HCT116 (cell line): ENCODE results near the gene NPC2. TPM values are rescaled to one million over a fixed set of nuclear protein-coding genes. Genes with fewer than 3 reads are reported as not detected.

Source experiments
- total RNA-seq: library from RNA; stranded (reverse); gene quantifications from one replicate; pipeline ENCODE4 v1.2.1, GENCODE V29; 2021; ENCODE audit not compliant: unreplicated experiment

The NPC2 gene
- total RNA-seq, 1 experiment from 2014 or later, result 105 TPM

Other genes with a start within 250 kb of the NPC2 start
- 45.3 TPM for gene ABCD4, start 190.4 kb downstream of the NPC2 start, total RNA-seq
- 0.10 TPM for gene VRTN, start 144.8 kb downstream of the NPC2 start, total RNA-seq
- not detected for gene SYNDIG1L, start 67.1 kb downstream of the NPC2 start, total RNA-seq
- 27.5 TPM for gene ISCA2, start 460 bp upstream of the NPC2 start, total RNA-seq
- gene LTBP2, start 118.9 kb upstream of the NPC2 start, total RNA-seq, result 1.5 TPM
- 45.9 TPM for gene AREL1, start 219.8 kb upstream of the NPC2 start, total RNA-seq
- 69.0 TPM for gene FCF1, start 219.8 kb upstream of the NPC2 start, total RNA-seq